ENCODE data around the gene PAX1.

- TF ChIP-seq CTCF (IDR thresholded peaks at IDR 0.05; ENCODE audit: low read depth, low read length, missing input control) = no peak
- no peak for TF ChIP-seq MAX (IDR thresholded peaks at IDR 0.05)
- no peak for TF ChIP-seq SP1 (IDR thresholded peaks at IDR 0.05)
- no peak for TF ChIP-seq ATF3 (IDR thresholded peaks at IDR 0.05)
- no peak for TF ChIP-seq RXRA (IDR thresholded peaks at IDR 0.05)
- TF ChIP-seq ZBTB33 (IDR thresholded peaks at IDR 0.05) = no peak
- TF ChIP-seq FOXA1 (IDR thresholded peaks at IDR 0.05) = no peak
- no peak for TF ChIP-seq YY1 (IDR thresholded peaks at IDR 0.05)
- no peak for TF ChIP-seq JUND (IDR thresholded peaks at IDR 0.05)
- no peak for TF ChIP-seq TAF1 (conservative IDR thresholded peaks at IDR 0.05)
- TF ChIP-seq RAD21 (IDR thresholded peaks at IDR 0.05) = no peak
Measured at GRCh38 chr20:21704408-21705385, 767 bp upstream of the PAX1 start.

All from liver (tissue), 3 donors.